HG03575 (cell line): ENCODE data around the gene DENND6B.
"Not testable (repeated sequence)": the region's sequence is repeated elsewhere in the genome, so short reads cannot be mapped to it uniquely, and the experiment has no call there.

Experiments used
- ATAC-seq: cut with Tn5 transposase; IDR thresholded peaks from one replicate; pipeline ENCODE4 v1.9.1; 2021; ENCODE audit not compliant: unreplicated experiment, insufficient number of reproducible peaks, low FRiP score; ENCODE audit errors: extremely low read depth

DENND6B gene, protein sequence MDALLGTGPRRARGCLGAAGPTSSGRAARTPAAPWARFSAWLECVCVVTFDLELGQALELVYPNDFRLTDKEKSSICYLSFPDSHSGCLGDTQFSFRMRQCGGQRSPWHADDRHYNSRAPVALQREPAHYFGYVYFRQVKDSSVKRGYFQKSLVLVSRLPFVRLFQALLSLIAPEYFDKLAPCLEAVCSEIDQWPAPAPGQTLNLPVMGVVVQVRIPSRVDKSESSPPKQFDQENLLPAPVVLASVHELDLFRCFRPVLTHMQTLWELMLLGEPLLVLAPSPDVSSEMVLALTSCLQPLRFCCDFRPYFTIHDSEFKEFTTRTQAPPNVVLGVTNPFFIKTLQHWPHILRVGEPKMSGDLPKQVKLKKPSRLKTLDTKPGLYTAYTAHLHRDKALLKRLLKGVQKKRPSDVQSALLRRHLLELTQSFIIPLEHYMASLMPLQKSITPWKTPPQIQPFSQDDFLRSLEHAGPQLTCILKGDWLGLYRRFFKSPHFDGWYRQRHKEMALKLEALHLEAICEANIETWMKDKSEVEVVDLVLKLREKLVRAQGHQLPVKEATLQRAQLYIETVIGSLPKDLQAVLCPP

DNA sequence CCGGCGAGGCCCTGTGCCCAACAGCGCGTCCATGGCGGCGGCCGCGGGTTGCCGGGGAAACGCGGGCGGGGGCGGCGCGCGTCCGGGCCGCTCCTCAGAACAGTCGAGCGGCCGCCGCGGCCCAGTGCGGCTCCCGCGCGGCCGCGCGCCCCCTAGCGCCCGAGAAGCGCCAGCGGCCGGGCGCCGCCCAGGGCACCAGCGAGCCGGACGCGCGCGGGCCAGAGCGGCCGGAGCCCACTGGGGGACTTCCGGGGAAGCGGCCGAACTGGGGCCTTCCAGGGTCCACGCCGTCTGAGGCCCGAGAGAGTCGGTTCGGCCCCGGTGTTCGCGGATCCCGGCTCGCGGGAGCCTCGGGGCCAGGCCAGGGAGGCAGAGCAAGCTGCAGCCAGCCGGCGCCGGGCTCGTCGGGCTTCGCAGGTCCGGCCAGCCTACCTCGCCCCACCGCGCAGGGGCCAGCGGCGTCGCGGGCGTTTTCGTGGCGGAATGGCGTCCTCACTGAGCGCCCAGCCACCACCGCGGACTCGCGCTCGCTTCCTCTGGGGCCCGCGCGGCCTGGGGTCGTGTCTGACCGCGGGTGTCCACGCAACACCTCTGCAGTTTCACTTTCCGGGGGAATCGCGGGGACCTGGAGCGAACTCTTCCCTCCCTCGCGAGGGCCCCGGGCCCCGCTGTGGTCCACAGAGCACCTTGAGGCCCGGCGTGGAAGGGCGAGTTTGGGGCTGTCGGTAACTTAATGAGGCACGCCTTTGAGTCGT is at the start of gene DENND6B:
DENND6B (minus strand) TSS at position 57 of the 755 bp plus-strand sequence; CDS start at position 33, 24 bp downstream.
- no peak for ATAC-seq

DNA sequence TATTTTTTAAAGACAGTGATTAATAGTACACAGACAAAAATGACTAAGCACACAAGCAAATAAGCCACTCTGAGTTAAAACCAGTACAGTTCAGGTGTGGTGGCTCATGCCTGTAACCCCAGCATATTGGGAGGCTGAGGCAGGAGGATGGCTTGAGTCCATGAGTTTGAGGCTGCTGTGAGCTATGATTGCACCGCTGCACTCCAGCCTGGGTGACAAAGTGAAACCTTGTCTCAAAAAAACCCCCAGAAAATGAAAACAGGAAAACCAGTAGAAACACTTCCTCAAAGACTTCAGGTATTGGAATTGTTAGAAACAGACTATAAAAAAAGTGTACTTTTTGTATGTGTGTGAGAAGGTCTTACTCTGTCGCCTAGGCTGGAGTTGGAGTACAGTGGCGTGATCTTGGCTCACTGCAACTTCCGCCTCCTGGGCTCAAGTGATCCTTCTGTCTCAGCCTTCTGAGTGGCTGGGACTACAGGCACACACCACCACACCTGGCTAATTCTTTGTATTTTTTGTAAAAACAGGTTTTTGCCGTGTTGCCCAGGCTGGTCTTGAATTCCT is 49.4 kb upstream of the DENND6B start:
- ATAC-seq = no peak

DNA sequence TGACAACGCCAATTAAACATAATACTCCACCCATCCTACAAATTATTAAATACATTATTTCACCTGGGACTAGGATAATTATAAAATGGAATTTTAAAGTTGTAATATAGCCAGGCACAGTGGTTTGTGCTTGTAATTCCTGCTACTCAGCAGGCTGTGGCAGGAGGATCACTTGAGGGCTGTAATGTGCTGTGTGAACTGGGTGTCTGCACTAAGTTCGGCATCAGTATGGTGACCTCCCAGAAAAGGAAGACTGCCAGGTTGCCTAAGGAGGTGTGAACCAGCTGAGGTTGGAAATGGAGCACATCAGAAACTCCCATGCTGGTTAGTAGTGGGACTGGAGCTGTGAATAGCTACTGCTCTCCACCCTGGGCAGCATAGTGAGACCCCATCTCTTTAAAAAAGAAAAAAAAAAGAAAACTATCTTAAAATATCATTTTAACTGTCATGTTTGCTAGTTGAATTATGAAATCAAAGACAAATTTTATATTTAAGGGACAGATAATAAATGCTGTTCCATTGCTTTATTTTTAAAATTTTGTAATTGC is 44.4 kb upstream of the DENND6B start:
- ATAC-seq = no peak

DNA sequence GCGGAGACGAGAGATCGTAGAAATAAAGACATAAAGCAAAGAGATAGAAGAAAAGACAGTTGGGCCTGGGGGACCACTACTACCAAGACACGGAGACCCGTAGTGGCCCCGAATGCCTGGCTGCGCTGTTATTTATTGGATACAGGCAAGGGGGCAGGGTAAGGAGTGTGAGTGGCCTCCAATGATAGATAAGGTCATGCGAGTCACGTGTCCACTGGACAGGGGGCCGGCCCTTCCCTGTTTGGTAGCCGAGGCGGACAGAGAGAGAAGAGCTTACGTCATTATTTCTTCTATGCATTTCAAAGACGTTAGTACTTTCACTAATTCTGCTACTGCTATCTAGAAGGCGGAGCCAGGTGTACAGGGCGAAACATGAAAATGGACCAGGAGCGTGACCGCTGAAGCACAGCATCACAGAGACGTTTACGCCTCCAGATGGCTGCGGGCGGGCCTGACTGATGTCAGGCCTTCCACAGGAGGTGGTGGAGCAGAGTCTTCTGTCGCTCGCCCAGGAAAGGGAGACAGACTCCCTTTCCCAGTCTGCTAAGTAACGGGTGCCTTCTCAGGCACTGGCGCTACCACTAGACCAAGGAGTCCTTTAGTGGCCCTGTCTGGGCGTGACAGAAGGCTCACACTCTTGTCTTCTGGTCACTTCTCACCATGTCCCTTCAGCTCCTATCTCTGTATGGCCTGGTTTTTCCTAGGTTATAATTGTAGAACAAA is 41.1 kb upstream of the DENND6B start:
- no peak for ATAC-seq

DNA sequence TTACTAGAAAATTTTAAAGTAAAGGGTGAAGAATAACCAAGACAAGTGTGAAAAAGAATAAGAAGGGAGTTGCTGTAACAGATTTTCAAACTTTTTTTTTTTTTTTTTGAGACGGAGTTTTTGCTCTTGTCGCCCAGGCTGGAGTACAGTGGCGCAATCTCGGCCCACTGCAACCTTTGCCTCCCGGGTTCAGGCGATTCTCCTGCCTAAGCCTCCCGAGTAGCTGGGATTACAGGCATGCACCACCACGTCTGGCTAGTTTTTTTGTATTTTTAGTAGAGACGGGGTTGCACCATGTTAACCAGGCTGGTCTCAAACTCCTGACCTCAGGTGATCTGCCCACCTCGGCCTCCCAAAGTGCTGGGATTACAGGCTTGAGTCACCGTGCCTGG is 37.0 kb upstream of the DENND6B start:
- not testable (repeated sequence) for ATAC-seq

DNA sequence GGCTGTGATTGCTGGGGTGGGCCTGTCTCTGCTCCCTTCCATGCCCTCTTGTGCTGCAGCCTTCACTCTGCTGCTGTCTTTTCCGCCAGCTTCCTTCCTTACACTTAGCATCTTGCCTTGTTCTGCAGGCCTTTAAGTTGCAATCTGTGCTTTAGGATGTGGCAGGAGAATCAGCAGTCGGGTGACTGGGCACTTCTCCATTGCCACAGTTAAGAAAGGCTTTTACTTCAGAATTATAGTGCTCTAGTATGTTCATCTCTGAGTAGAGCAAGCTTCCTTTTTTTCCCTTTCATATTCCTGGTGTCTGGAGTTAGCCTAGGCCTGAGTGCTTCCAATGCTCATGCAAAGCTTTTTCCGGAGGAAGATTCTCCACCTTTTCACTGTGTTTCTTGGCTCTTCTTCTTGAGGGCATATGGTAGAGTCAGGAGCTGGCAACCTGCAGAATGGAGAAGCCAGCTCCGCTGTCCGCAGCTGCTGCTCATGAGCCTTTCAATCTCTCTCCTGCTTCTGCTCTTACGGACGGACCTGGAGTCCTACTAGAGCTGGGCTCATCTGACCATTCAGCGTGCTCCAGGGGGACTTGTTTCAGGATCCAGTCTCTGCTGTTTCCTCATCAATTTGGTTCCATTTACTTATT is 36.5 kb upstream of the DENND6B start:
- ATAC-seq = no peak

DNA sequence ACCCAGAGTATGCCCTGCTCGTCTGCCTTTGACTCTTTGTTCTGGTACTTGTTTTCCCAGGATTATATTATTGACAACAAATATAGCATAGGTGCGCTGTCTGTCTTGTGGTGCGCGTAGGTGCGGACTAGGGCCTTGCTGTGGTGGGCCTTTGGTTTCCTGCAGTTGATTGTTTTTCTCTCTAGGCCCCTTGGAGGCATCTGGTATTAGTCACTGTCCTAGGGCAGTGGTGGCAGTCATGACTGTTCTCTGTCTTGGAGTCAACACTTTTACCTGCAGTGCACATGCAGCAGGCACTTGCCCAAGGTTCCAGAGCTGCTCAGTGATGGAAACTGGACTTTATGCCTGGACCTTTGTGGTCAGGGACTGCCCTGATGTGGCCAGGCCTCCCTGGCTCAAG is 34.9 kb upstream of the DENND6B start:
- ATAC-seq = no peak

DNA sequence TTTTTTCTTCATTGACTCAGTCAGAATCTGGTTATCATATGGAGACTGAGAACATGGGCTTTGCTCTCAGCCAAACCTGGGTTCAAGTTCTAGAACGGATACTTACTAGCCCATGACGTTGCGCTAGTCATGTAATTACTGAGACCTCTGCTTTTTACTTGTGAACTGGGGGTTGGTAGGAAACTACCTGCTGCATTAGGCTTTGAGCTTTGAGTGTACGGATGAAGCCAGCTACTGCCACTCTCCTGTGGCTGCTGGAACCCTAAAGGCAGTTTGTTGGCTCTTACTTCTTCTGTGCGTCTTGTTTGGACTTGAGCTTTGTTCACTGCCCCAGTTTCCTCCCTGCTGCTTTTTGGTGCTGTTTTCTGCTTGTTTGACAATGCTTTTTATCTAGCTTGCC is 34.4 kb upstream of the DENND6B start:
- no peak for ATAC-seq

DNA sequence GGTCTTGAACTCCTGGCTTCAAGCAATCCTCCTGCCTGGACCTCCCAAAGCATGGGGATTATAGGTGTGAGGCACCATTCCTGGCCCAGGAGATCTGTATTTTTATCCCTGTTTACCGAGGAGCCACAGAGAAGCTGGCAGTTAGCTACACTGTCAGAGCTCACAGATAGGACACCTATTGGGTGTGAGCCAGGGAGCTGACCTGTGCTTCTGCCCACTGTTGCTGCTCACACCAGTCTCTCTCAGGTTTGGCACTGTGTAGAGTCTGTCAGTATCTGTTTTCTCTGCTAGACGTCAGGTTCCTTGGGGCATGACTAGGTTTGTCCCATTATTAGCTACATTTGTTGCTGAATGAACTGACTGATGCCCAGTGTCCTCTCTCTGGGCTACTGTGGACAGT is 33.8 kb upstream of the DENND6B start:
- no peak for ATAC-seq

DNA sequence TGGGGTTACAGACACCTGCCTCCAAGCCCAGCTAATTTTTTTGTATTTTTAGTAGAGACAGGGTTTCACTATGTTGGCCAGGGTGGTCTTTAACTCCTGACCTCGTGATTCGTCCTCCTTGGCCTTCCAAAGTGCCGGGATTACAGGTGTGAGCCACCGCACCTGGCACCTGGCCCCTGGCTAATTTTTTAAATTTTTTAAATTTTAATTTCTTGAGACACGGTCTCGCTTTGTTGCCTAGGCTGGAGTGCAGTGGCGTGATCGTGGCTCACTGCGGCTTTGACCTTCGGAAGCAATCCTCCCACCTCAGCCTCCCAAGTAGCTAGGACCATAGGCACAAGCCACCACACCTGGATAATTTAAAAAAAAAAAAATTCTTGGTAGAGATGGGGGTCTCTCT is 30.9 kb upstream of the DENND6B start:
- ATAC-seq = no peak

DNA sequence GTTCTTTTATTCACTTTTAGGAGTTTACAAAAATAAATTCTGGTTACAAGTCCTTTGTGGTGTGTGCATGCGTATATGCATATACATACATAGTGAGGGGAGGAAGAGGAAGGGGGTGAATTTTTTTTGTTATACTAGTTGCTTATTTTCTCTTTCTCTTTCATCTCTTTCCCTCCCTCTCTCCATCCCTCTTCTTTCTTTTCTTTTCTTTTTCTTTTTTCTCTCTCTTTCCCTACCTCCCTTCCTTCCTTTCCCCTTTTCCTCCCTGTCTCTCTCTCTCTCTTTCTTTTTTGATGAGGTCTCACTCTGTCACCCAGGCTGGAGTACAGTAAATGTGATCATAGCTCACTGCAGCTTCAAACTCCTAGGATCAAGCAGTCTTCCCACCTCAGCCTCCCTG is 30.4 kb upstream of the DENND6B start:
- ATAC-seq = no peak

DNA sequence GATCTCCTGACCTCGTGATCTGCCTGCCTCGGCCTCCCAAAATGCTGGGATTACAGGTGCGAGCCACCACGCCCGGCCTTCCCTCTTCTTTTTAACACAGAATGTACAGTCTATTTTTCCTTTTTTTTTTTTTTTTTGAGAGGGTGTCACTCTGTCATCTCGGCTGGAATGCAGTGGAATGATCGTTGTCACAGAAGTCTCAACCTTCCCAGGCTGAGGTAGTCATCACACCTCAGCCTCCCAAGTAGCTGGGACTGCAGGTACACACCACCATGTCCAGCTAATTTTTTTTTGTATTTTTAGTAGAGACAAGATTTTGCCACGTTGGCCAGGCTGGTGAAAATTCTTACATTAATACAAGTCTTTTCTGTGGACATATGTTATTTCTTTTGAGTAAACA is 29.4 kb upstream of the DENND6B start:
- no peak for ATAC-seq

DNA sequence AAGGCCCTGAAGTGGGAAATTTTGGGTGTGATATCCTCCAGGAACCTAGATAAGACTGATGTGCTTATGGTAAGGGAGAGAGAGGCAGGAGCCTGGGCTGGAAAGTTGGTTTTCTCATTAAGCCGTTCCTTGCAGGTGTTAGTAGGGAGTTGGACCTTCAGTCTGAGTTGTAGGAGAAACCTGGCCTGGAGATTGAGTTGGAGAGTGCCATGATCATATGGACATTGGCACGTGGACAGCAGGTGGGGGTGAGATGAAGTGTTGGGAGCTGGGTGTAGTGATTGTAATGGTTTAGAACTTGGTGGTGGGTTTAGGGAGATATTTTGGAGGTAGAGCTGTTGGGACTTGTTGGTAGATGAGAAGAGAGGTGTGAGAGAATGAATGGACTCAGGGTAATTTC is 21.2 kb upstream of the DENND6B start:
- no peak for ATAC-seq

DNA sequence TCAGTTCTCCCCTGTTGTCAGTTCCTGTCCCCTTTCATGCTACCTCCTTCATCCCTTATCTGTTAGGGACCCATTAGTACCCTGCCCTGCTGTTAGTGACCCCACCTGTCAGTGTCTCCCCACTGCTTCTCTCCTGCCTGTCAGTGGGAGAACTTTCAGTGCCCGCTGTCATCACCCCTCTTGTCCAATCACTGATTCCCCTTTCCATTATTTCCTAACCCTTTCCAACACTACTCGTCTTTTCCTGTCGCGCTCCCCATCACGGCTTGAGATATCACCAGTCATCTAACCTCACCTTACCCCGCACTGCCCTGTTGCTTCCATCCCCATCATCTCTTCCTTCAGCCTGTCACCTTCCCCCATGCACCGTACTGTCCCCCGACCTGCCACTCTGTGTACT is 20.3 kb upstream of the DENND6B start:
- ATAC-seq = no peak

DNA sequence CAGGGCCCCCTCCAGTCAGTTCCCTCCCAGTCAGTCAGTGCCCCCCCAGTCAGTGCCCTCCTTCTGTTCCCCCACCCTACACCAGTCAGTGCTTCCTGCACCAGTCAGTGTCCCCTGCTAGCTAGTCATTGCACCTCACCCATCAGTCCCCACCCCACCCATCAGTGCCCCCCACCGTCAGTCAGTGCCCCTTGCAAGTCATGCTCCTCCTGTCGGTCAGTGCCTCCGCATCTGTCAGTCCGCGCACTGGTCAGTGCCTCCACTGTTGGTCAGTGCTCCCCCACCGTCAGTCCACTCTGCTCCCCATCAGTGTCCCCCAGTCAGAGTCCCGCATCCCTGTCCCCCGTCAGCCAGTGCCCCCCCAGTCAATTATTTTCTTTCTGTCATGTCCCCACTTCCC is 19.7 kb upstream of the DENND6B start:
- ATAC-seq = no peak

DNA sequence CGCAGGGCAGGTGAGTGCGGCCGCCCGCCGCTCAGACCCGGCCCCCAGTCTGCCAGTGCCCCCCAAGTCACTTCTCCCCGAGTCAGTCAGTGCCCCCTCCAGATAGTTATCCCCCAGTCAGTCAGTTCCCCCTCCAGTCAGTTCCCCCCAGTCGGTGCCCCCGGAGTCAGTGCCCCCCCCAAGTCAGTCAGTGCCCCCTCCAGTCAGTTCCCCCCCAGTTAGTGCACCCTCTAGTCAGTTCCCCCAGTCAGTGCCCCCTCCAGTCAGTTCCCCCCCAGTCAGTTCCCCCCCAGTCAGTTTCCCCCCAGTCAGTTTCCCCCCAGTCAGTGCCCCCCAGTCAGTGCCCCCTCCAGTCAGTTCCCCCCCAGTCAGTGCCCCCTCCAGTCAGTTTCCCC is 16.7 kb upstream of the DENND6B start:
- no peak for ATAC-seq

DNA sequence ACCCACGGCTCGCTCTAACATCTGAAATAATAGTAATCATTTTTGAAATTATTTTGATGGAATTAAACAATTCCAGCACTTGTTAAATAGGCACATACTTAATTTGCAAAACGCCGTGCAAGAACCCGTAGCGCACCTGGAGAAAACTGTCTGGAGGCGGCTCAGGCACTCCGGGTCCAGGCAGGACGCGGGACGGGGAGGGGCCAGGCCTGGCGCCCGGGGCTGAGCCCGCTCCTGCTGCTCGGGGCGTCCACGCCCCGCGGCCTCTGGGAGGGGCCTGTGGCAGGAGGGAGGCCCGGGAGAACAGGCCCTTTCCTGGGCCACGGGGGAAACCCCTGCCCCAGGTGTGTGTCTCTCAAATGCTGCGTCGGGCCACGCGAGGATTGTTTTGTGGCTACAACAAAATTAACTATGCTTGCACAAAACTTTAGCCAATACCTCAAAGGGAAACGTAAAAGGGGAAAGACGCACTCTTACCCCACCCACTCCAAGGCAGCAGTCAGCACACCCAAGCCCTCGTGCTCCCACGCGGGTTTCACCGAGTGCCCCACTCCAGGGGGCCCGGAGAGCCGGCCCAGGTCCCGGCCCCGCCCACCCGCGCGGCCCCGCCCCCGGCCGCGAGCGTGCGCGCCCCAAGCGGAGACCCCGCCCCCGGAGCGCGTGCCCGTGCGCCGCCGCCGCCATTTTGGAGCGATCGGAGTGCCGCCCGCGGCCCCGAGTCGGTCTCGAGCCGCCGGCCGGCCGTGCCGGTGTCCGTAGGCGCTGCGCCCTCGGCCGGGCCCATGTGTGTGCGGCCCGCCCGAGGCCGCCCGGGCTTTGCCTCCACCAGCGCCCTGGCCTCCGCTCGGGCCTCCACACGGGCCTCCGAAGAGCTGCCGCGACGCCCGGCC is 16.1 kb upstream of the DENND6B start, which contains the start of gene PPP6R2:
PPP6R2 (plus strand) TSS at position 677 of the 890 bp plus-strand sequence. CDS start 50,582 bp downstream, outside the sequence.
- no peak for ATAC-seq
